PFSK-1 (cell line): ENCODE measurements around the gene HDAC4.

Source experiments
- REST ChIP-seq, 2 experiments: IDR thresholded peaks; 2 replicates each; pipeline versions ENCODE4 v1.6.1 to v1.8.0; 2011 to 2012; ENCODE audit warnings: low read depth in 2 of 2, low read length in 2 of 2, control low read depth in 1 of 2, inconsistent platforms in 1 of 2, mild to moderate bottlenecking in 1 of 2, moderate library complexity in 1 of 2; ENCODE audit not compliant: insufficient read depth in 1 of 2
- TAF1 ChIP-seq: IDR thresholded peaks from 2 replicates; pipeline ENCODE4 v1.6.1; 2012; ENCODE audit warnings: low read length, control low read depth, borderline replicate concordance; ENCODE audit not compliant: insufficient read depth

GRCh38 chr2:239116456-239117246 is 284.2 kb downstream of the HDAC4 start:
- no peak for TF ChIP-seq TAF1
- no peak for TF ChIP-seq REST (IDR thresholded peaks at IDR 0.05; ENCODE audit: insufficient read depth in 1 of 2, low read depth in 2 of 2, low read length in 2 of 2)
